H9 (cell line): ENCODE data around the gene LY6G5C. TPM values are rescaled to one million over a fixed set of nuclear protein-coding genes. Genes with fewer than 3 reads are reported as not detected.

Experiments
- DNase-seq: peaks from one replicate; pipeline ENCODE4 v3.0.0-alpha.2; 2017
- H2AFZ ChIP-seq: one replicate; pipeline ENCODE4 v1.6.1; 2013; ENCODE audit warnings: mild to moderate bottlenecking, low read length, control low read depth, moderate library complexity
- H2AK5ac ChIP-seq: 2 replicates; pipeline ENCODE4 v1.6.1; 2013; ENCODE audit warnings: low read length, control low read depth, mixed read lengths; ENCODE audit not compliant: insufficient read length
- H2BK120ac ChIP-seq: one replicate; pipeline ENCODE4 v1.6.1; 2013; ENCODE audit warnings: low read depth, mild to moderate bottlenecking, low read length, control low read depth, inconsistent platforms; ENCODE audit not compliant: poor library complexity, severe bottlenecking
- H2BK12ac ChIP-seq: 2 replicates; pipeline ENCODE4 v1.6.1; 2013; ENCODE audit warnings: low read length, control low read depth, mixed read lengths, low read depth; ENCODE audit not compliant: insufficient read length
- H2BK15ac ChIP-seq: 2 replicates; pipeline ENCODE4 v1.6.1; 2013; ENCODE audit warnings: low read depth, low read length, control low read depth
- H2BK20ac ChIP-seq: one replicate; pipeline ENCODE4 v1.6.1; 2013; ENCODE audit warnings: low read depth, mild to moderate bottlenecking, low read length, control low read depth, inconsistent platforms; ENCODE audit not compliant: poor library complexity, severe bottlenecking
- H2BK5ac ChIP-seq: 2 replicates; pipeline ENCODE4 v1.6.1; 2013; ENCODE audit warnings: low read length, control low read depth, mixed read lengths; ENCODE audit not compliant: insufficient read length
- H3K14ac ChIP-seq: 2 replicates; pipeline ENCODE4 v1.6.1; 2013; ENCODE audit warnings: low read length, control low read depth; ENCODE audit not compliant: insufficient read depth
- H3K18ac ChIP-seq: 2 replicates; pipeline ENCODE4 v1.6.1; 2013; ENCODE audit warnings: low read depth, mild to moderate bottlenecking, mixed read lengths, low read length, control low read depth; ENCODE audit not compliant: insufficient read length
- H3K23ac ChIP-seq: 2 replicates; pipeline ENCODE4 v1.6.1; 2013; ENCODE audit warnings: low read length, control low read depth, mixed read lengths, low read depth; ENCODE audit not compliant: insufficient read length
- H3K23me2 ChIP-seq: 2 replicates; pipeline ENCODE4 v1.6.1; 2013; ENCODE audit warnings: low read depth, mild to moderate bottlenecking, mixed read lengths, low read length, control low read depth; ENCODE audit not compliant: insufficient read length, poor library complexity, severe bottlenecking
- H3K27ac ChIP-seq: 2 replicates; pipeline ENCODE4 v1.5.1; 2013; ENCODE audit warnings: low read length, control low read depth, mixed read lengths, low read depth; ENCODE audit not compliant: insufficient read length
- H3K27me3 ChIP-seq: 2 replicates; pipeline ENCODE4 v1.6.1; 2013; ENCODE audit warnings: low read length, control low read depth, inconsistent platforms; ENCODE audit not compliant: insufficient read depth
- H3K4ac ChIP-seq: 2 replicates; pipeline ENCODE4 v1.6.1; 2013; ENCODE audit warnings: low read depth, mild to moderate bottlenecking, control low read depth, inconsistent platforms, low read length, moderate library complexity
- H3K4me1 ChIP-seq: 2 replicates; pipeline ENCODE4 v1.6.1; 2013; ENCODE audit warnings: low read length, control low read depth, inconsistent platforms; ENCODE audit not compliant: insufficient read depth
- H3K4me2 ChIP-seq: 2 replicates; pipeline ENCODE4 v1.6.1; 2013; ENCODE audit warnings: low read length, control low read depth, mixed read lengths; ENCODE audit not compliant: insufficient read length, insufficient read depth
- H3K56ac ChIP-seq: 2 replicates; pipeline ENCODE4 v1.6.1; 2013; ENCODE audit warnings: low read depth, mild to moderate bottlenecking, mixed read lengths, low read length, control low read depth; ENCODE audit not compliant: insufficient read length
- H3K79me1 ChIP-seq: 2 replicates; pipeline ENCODE4 v1.6.1; 2013; ENCODE audit warnings: low read depth, mild to moderate bottlenecking, moderate library complexity, low read length, control low read depth, inconsistent platforms; ENCODE audit not compliant: insufficient read depth, poor library complexity, severe bottlenecking
- H3K79me2 ChIP-seq: 2 replicates; pipeline ENCODE4 v1.6.1; 2013; ENCODE audit warnings: low read length, control low read depth, inconsistent platforms; ENCODE audit not compliant: insufficient read depth
- H3K9ac ChIP-seq: 2 replicates; pipeline ENCODE4 v1.6.1; 2013; ENCODE audit warnings: low read length, control low read depth, mixed read lengths; ENCODE audit not compliant: insufficient read length; ENCODE audit errors: extremely low read depth
- H3K9me3 ChIP-seq: one replicate; pipeline ENCODE4 v1.6.1; 2013; ENCODE audit warnings: low read depth, low read length, inconsistent platforms; ENCODE audit not compliant: control insufficient read depth
- H3T11ph ChIP-seq: one replicate; pipeline ENCODE4 v1.6.1; 2013; ENCODE audit warnings: mild to moderate bottlenecking, low read length, control low read depth, inconsistent platforms
- H4K20me1 ChIP-seq: one replicate; pipeline ENCODE4 v1.6.1; 2013; ENCODE audit not compliant: control insufficient read depth, insufficient read length, insufficient read depth
- H4K5ac ChIP-seq: 2 replicates; pipeline ENCODE4 v1.6.1; 2013; ENCODE audit warnings: low read depth, mild to moderate bottlenecking, mixed read lengths, low read length, control low read depth; ENCODE audit not compliant: insufficient read length
- H4K8ac ChIP-seq: replicated peaks from 2 replicates; pipeline ENCODE4 v1.6.1; 2013; ENCODE audit warnings: low read length, control low read depth, mixed read lengths, low read depth; ENCODE audit not compliant: insufficient read length
- H4K91ac ChIP-seq: 2 replicates; pipeline ENCODE4 v1.6.1; 2013; ENCODE audit warnings: low read depth, mild to moderate bottlenecking, moderate library complexity, mixed read lengths, low read length, control low read depth; ENCODE audit not compliant: insufficient read length
- H3K27ac Mint-ChIP-seq, 3 experiments: 2 replicates in 2 of 3; 3 replicates in 1 of 3; pipeline ENCODE4 v1.8.0; 2020 to 2021; ENCODE audit warnings: mixed read lengths in 3 of 3, mild to moderate bottlenecking in 1 of 3, moderate library complexity in 1 of 3
- H3K27me3 Mint-ChIP-seq: 2 replicates; pipeline ENCODE4 v1.8.0; 2021; ENCODE audit warnings: low read depth, mild to moderate bottlenecking, moderate library complexity, mixed read lengths
- H3K36me3 Mint-ChIP-seq, 3 experiments: 2 replicates in 2 of 3; 3 replicates in 1 of 3; pipeline ENCODE4 v1.8.0; 2020 to 2021; ENCODE audit warnings: low read depth in 3 of 3, mixed read lengths in 3 of 3; ENCODE audit not compliant: insufficient read depth in 1 of 3
- H3K4me1 Mint-ChIP-seq, 2 experiments: 2 replicates each; pipeline ENCODE4 v1.8.0; 2020; ENCODE audit warnings: mixed read lengths in 2 of 2
- H3K4me3 Mint-ChIP-seq, 2 experiments: 2 replicates in 1 of 2; 3 replicates in 1 of 2; pipeline ENCODE4 v1.8.0; 2020 to 2021; ENCODE audit warnings: mild to moderate bottlenecking in 2 of 2, mixed read lengths in 2 of 2, moderate library complexity in 1 of 2
- H3K9me3 Mint-ChIP-seq, 2 experiments: 2 replicates in 1 of 2; 3 replicates in 1 of 2; pipeline ENCODE4 v1.8.0; 2020; ENCODE audit warnings: mild to moderate bottlenecking in 2 of 2, mixed read lengths in 2 of 2, moderate library complexity in 1 of 2
- WGBS: extraction: QIAGEN DNeasy Blood & Tissue Kit; methylation state at CpG from one replicate; pipeline ENCODE4 v1.1.7; 2013; ENCODE audit warnings: missing lambda C conversion rate, low lambda C conversion rate, mixed read lengths; ENCODE audit not compliant: insufficient read length; ENCODE audit errors: extremely low coverage; 5-methylcytosine and 5-hydroxymethylcytosine counted together
- total RNA-seq: library from RNA; stranded (reverse); gene quantifications from 2 replicates; pipeline ENCODE4 v1.2.1, GENCODE V29; 2021
- TF ChIP-seq, protein P1 (sequence below): fragments of 200-600 bp; sonication (generic); conservative IDR thresholded peaks from 3 replicates; pipeline ENCODE4 v1.8.0; 2021; ENCODE audit warnings: antibody characterized with exemption, mild to moderate bottlenecking

The LY6G5C gene
- total RNA-seq, 1 experiment from 2014 or later: 2.2 TPM

- Histone ChIP-seq H4K20me1 (no peaks in the 10 kb centered on the region), H2BK5ac (no peak overlapping the region), H3K4ac (no peak overlapping the region), H3K18ac (no peak overlapping the region), H4K91ac (no peak overlapping the region), H3K14ac (no peak overlapping the region), H2AFZ (no peak overlapping the region), H2AK5ac (no peak overlapping the region), H2BK12ac (no peak overlapping the region), H3K79me2 (no peaks in the 10 kb centered on the region), H3K9me3 (no peaks in the 10 kb centered on the region), H3T11ph (no peak overlapping the region), H3K56ac (no peak overlapping the region), H3K9ac (no peak overlapping the region), H3K27ac (no peak overlapping the region), H3K79me1 (no peaks in the 10 kb centered on the region), H3K4me1 (peaks cover 10% of the 10 kb centered on the region; the same call in 1 of the 2 replicates), H3K23me2 (no peaks in the 10 kb centered on the region), H2BK20ac (no peak overlapping the region), H4K8ac (no peak overlapping the region), H3K27me3 (no peaks in the 10 kb centered on the region), H4K5ac (no peak overlapping the region), H2BK120ac (no peak overlapping the region), H2BK15ac (no peak overlapping the region), H3K23ac (no peak overlapping the region), H3K4me2 (no peak overlapping the region)
- Mint-ChIP-seq H3K27me3 (no peaks in the 10 kb centered on the region), H3K36me3 (no peaks in the 10 kb centered on the region), H3K27ac (peak overlapping the region in 2 of 3 experiments; percentile 87 to 90; a peak in 3 of 7 replicates), H3K4me1 (peaks cover 27 to 38% of the 10 kb centered on the region in 2 experiments), H3K9me3 (no peaks in the 10 kb centered on the region), H3K4me3 (peak overlapping the region in 1 of 2 experiments; percentile 13; a peak in 2 of 5 replicates)
- TF ChIP-seq, protein P1, sequence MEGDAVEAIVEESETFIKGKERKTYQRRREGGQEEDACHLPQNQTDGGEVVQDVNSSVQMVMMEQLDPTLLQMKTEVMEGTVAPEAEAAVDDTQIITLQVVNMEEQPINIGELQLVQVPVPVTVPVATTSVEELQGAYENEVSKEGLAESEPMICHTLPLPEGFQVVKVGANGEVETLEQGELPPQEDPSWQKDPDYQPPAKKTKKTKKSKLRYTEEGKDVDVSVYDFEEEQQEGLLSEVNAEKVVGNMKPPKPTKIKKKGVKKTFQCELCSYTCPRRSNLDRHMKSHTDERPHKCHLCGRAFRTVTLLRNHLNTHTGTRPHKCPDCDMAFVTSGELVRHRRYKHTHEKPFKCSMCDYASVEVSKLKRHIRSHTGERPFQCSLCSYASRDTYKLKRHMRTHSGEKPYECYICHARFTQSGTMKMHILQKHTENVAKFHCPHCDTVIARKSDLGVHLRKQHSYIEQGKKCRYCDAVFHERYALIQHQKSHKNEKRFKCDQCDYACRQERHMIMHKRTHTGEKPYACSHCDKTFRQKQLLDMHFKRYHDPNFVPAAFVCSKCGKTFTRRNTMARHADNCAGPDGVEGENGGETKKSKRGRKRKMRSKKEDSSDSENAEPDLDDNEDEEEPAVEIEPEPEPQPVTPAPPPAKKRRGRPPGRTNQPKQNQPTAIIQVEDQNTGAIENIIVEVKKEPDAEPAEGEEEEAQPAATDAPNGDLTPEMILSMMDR: no peak
- no CpG with 5 or more reads among the region's 6 CpGs for WGBS
- DNase-seq: no peak
These were observed 38.1 kb upstream of the LY6G5C start for GRCh38 chr6:31719001-31719400.
